T-helper 1 cell treated with Interleukin-12 subunit alpha and Interleukin-12 subunit beta and Interleukin-4 antibody, amounts not matched to agents 30 μg/mL and 1 μg/mL, for 36 hours (primary cell): ENCODE results near the gene ADPRHL1.

ENCODE experiments used
- H3K27ac Mint-ChIP-seq: one replicate; pipeline ENCODE4 v1.8.0; 2021; ENCODE audit warnings: mild to moderate bottlenecking, mixed read lengths
- H3K27me3 Mint-ChIP-seq: one replicate; pipeline ENCODE4 v1.8.0; 2021; ENCODE audit warnings: low read depth, mixed read lengths
- H3K36me3 Mint-ChIP-seq: one replicate; pipeline ENCODE4 v1.8.0; 2021; ENCODE audit warnings: low read depth, mixed read lengths
- H3K4me1 Mint-ChIP-seq: one replicate; pipeline ENCODE4 v1.8.0; 2021; ENCODE audit warnings: low read depth, mixed read lengths
- H3K4me3 Mint-ChIP-seq: one replicate; pipeline ENCODE4 v1.8.0; 2021; ENCODE audit warnings: mild to moderate bottlenecking, moderate library complexity, mixed read lengths
- H3K9me3 Mint-ChIP-seq: one replicate; pipeline ENCODE4 v1.8.0; 2021; ENCODE audit warnings: mixed read lengths

ADPRHL1 gene

DNA sequence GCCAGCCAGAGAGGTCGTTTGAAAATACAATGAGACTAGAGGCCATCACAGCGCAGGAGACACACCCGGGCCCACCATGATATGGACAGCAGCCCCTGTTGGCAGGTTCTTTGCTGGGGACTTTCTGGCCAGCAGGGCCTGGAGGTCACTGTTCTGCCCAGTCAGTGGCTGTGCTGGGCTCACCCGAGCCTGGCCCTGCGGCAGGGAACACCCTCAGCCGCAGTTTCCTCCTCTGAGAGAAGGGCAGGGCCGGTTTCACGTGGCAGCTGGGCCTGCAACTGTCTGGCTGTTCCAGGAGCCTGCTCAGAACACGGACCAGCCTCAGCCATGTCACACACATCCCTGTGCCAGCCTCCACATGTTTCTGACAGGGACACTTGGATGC lies 39.4 kb downstream of the ADPRHL1 start:
- Mint-ChIP-seq H3K27ac (no peak overlapping the region), H3K4me1 (no peaks in the 10 kb centered on the region), H3K4me3 (no peak overlapping the region), H3K36me3 (no peaks in the 10 kb centered on the region), H3K9me3 (no peaks in the 10 kb centered on the region), H3K27me3 (no peaks in the 10 kb centered on the region)

DNA sequence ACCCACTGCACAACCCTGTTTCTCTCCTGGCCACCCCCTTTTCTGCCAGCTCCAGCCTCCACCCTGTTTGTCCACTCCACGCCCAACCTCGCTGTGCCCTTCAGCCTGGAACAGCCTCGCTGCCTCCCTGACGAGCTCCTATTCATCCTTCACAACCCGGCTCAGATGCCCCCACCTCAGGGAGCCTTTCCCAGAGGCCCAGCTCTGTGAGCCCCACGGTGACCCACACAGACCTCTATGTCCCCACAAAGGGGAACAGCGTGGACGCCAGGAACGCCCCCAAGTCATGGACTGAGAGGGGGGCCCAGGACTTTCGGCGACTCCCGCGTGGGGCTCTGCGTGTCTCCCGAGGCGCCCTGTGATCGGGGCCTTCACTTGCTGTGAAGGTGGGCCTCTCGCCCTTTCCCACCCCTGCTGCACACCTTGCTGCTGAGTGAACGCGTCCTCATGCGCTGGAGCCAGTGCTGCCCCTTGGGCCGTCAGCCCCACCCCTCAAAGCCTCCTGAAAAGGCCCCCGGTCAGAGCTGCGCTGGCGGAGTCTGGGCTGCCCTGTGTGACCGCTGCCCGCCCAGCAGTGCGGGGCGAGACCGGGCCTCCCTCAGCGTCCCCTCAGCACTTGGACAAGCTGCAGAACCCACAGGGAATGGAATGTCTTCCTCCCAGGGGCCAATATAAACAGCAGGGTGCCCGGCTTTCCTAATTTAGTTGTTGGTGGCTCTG lies 40.0 kb downstream of the ADPRHL1 start:
- no peak overlapping the region for H3K4me3 Mint-ChIP-seq
- no peaks in the 10 kb centered on the region for H3K36me3 Mint-ChIP-seq
- no peaks in the 10 kb centered on the region for H3K27me3 Mint-ChIP-seq
- no peak overlapping the region for H3K27ac Mint-ChIP-seq
- H3K4me1 Mint-ChIP-seq, result no peaks in the 10 kb centered on the region
- no peaks in the 10 kb centered on the region for H3K9me3 Mint-ChIP-seq

DNA sequence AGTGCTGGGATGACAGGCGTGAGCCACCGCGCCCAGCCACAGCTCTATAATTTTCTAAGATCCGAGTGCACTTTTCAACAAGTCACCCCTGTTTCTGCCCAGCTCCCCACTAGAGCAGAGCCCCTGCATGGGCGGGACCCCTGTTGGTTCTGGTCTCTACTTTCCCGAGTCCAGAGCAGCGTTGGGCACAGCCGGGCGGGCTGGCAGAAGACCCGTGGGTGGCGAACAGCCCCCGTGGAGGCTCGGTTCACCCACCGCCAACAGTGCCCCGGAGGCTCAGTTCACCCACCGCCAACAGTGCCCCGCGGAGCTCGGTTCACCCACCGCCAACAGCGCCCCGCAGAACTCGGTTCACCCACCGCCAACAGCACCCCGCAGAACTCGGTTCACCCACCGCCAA lies 40.8 kb downstream of the ADPRHL1 start:
- Mint-ChIP-seq H3K36me3 (no peaks in the 10 kb centered on the region), H3K4me3 (no peak overlapping the region), H3K27ac (no peak overlapping the region), H3K4me1 (no peaks in the 10 kb centered on the region), H3K9me3 (no peaks in the 10 kb centered on the region), H3K27me3 (no peaks in the 10 kb centered on the region)

DNA sequence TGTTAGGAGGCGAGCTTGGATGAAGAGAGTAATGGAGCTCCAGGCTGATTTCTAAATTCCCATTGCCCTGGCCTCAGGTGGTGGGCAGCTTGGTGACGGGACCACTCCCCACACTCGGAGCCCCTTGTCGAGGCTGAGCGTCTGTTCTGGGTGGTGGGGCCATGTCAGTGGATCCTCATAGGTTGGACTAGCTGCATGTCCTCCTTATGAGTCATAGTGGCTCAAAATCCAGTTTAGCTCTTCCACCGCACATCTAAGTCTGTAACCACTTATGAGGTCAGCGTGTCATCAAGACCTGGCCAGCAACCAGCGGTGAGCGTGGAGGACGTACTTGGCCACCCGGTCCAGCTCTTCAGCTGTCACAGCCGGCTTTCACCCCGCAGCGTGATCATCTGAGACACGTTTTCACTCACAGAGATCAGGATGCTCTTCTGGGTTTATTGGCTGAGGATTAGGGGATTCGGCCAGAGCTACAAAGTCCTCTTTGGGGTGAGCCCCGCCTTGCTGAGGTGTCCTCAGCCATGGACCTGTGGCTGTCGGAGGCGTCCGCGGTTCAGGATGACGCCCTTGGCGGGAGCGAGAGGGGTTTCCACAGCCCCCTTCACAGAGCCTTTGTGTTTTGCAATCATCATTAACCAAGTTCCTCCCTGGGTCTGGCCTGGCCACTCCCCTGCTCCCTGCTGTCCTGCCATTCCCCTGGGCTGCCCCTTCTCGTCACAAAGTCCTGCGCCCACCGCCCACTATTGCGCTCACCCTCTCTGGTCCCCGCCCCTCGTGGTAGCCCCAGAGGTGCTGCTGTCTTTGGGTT lies 41.9 kb downstream of the ADPRHL1 start:
- Mint-ChIP-seq H3K27ac (no peak overlapping the region), H3K4me3 (no peak overlapping the region), H3K4me1 (no peaks in the 10 kb centered on the region), H3K36me3 (no peaks in the 10 kb centered on the region), H3K27me3 (no peaks in the 10 kb centered on the region), H3K9me3 (no peaks in the 10 kb centered on the region)

DNA sequence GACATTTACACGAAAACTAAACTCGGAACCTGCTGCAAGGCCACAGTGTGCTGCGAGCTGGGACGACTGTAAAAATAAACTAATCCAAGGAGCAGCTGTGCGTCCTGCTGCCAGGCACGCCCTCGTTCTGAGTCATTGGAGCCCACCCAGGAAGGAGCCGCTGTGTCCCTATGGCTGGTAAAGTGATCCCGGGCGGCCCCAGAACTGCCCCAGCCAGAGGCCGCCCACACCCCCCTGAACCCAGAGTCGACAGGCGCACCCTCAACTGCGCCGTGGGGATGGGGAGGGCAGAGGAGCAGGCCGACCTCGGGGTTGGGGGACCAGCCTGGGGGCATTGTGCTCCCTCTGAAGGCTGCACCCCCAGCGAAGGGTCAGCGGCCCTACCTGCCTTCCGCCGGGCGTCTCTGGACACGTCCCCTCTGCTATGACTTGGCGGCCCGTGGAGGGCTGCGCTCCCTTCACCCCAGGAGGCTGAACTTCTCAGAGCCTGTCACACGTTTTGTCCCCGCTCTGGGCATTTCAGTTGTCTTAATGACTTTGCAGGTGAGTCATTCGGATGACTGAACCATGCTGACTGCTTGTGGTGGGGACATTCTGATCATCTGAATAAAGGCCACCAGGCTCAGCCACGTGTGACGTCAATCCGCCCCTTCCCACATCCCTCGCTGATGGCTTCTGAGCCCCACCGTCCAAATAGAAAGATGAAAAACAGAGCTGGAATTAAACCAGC lies 42.7 kb downstream of the ADPRHL1 start:
- Mint-ChIP-seq H3K4me3 (no peak overlapping the region), H3K4me1 (no peaks in the 10 kb centered on the region), H3K27ac (no peak overlapping the region), H3K36me3 (no peaks in the 10 kb centered on the region), H3K9me3 (no peaks in the 10 kb centered on the region), H3K27me3 (no peaks in the 10 kb centered on the region)

DNA sequence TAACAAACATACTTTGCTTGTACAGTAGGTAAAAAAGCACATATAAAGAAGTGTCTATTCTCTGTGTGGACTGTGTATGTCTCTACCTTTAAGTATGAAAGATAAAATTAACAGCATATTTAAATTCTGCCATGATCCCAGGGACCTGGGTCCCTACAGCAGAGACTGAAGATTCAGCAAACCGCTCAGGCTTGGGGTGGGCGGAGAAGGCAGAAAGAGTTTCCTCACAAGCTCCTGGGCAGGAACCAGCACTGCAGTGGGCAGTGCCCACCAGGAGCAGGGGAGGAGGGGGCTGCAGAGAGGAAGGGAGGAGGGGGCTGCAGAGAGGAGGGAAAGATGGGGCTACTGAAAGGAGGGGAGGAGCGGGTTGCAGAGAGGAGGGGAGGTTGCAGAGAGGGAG lies 44.7 kb downstream of the ADPRHL1 start:
- Mint-ChIP-seq H3K27ac (no peak overlapping the region), H3K4me1 (no peaks in the 10 kb centered on the region), H3K27me3 (no peaks in the 10 kb centered on the region), H3K9me3 (no peaks in the 10 kb centered on the region), H3K4me3 (no peak overlapping the region), H3K36me3 (no peaks in the 10 kb centered on the region)

DNA sequence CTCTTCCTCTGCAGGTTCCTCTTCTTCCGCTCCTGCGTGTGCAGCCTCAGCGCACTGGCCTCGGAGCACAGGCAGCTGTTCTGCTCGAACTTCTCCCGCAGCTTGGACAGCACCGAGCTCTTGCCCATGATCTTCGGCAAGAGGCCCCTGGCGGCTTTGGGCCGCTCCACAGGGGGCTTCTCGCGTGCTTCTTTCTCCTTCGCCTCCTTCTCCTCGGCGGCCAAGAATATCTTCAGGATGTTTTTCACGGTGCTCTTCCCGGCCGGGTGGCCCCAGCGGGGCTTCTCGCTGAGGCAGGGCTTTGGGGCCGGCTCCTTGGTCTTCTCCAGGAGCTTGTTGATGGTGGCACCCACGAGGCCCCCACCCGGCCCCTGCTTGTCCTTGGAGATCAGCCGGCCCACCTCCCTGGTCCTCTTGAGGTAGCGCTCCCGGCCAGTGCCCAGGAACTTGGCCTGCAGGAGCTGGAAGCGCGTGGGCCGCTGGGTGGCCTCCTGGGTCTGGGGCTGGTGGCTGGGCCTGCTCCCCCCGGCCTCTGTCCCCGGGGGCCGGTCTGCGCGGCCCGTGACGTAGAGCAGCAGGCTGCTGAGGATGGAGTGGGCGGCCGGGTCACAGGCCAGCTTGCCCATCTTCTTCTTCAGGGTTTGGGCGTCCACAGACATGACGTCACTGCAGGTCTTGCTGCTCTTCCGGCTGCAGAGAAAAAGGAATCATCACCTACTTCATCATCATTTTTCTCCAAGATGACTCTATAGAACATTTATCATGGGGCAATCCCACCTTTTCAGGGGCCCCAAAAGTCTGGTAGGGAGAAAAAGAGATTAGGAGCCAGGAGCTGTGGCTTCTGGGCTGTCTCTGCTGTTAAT lies 45.5 kb downstream of the ADPRHL1 start:
- no peaks in the 10 kb centered on the region for H3K4me1 Mint-ChIP-seq
- H3K27me3 Mint-ChIP-seq, result no peaks in the 10 kb centered on the region
- H3K4me3 Mint-ChIP-seq, result no peak overlapping the region
- H3K36me3 Mint-ChIP-seq, result no peaks in the 10 kb centered on the region
- no peaks in the 10 kb centered on the region for H3K9me3 Mint-ChIP-seq
- no peak overlapping the region for H3K27ac Mint-ChIP-seq

DNA sequence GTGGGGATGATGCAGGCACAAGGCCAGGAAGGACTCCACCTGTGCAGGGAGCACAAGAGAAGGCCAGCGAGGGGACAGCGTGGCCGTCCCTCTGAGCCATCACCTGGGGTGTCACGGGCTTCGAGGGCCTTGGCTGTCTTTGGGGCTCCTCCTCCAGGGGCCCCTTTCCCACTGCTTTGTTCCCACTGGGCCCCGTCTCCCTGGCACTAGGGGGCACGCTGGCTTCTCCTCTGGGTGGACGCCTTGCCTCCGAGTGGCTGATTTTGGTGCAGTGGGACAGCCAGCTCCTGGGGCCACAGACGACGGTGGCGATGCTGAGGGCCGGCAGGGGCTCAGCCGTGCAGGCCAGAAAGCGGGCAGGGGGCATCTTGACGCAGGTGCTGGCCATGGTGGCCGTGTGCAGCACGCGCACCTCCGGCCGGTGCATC lies 46.2 kb downstream of the ADPRHL1 start:
- Mint-ChIP-seq H3K36me3 (no peaks in the 10 kb centered on the region), H3K4me1 (no peaks in the 10 kb centered on the region), H3K27me3 (no peaks in the 10 kb centered on the region), H3K9me3 (no peaks in the 10 kb centered on the region), H3K27ac (no peak overlapping the region), H3K4me3 (no peak overlapping the region)

DNA sequence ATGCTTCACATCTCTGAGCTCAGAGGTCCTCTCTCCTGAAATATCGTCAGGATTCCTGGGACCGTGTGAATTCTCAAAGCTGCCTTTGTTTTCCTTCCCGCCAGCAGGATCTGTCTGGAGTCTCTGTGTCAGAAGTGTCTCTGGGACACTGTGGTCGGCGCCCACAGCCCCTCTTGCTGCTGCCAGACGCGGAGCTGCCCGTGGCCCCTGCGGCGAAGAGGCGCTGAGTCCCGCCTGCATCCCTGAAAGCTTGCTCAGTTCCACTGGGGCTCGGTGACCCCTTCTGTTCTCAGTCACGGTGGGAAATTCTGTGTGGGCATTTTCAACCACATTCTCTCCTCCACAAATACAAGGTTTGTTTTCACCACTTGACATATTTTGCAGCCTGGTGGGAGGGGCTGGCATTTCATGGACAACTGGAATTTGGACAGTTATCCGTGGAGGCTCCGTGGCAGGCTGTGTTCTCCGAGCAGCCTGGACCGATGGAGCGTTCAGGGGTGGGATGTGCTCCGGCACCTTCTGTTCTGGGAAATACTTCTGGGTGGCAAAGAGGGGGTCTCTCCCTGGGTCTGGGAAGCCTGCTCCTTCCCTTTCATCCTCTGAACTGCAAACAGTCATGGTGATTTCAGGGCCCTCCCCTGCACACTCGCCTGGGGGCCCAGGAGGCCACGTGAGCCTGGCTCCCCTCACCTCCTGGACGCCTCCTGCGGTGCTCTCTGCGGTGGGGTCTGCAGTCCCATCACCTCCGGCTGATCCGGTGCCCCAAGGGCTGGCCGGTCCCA lies 46.8 kb downstream of the ADPRHL1 start:
- Mint-ChIP-seq H3K9me3 (no peaks in the 10 kb centered on the region), H3K27ac (no peak overlapping the region), H3K36me3 (no peaks in the 10 kb centered on the region), H3K4me1 (no peaks in the 10 kb centered on the region), H3K4me3 (no peak overlapping the region), H3K27me3 (no peaks in the 10 kb centered on the region)

DNA sequence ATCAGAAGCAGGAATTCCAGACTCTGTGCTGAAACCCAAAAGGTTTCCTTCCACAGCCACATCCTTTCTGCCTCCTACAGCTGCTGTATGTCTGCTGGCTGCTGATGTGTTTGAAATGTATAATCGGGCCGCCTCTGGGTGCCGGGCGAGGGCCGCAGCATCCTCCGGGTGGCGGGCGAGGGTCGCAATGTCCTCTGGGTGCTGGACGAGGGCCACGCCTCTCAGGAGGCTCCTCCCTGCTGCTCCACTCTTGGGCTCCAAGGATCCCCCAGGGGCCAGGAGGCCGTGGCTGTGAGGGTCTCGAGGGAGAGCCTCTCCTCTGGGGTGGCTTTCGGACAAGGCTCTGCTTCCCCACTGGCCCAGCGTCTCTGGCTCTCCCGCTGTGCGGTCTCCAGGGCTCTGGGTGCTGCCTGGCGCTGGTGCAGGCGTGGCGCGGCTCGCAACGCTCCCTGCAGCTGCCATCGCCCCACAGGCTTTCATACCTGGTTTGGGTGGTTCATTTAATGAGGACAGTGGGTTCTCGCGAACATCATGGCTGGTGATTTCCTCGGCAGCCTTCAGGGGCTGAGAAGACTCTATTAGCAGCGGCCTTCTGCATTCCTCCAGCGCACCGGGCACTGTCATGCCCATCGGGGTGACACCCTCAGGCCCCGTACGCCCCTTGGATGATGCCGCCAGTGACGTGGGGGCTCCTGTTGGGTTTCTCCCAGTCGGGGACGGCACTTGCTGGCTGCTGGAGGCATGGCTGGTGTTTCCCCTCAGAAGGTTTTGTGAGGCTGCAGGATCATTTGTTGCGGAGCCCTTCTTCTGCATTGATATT lies 47.6 kb downstream of the ADPRHL1 start:
- Mint-ChIP-seq H3K4me1 (no peaks in the 10 kb centered on the region), H3K27ac (no peak overlapping the region)

DNA sequence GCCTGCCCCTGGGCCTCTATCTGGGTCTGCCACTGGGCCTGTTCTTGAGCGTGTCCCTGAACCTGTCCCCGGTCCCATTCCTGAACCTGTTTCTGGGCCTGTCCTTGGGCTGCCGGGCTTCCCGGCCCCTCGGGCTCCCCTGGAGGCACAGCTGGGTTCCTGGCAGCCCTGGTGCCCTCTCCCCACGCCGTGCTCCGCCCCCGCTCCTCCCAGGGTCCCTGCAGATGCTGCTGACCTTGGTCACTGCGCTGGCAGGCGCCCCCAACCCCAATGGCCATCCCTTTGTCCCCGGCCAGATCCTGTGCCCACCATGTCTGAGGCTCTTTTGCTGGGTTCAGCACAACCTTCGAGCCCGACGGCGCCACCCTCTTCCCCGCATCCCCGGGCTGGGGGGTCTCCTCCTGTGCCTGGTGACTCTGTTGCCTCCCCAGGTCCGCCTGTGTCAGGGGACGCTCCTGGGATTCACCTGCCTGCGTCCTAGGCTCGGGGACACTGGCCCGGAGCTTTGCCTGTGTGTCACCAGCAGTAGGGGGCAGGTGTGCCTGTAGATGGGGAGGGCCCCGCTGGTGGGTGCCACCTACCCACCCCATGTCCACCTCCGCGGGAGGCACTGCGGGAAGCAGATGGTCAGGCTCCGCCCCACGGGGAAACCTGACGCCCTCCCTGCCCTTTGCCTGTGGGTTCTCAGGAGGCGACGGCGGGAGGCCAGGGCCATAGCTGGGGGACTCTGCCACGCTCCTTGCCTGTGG lies 48.4 kb downstream of the ADPRHL1 start:
- H3K27ac Mint-ChIP-seq, result no peak overlapping the region
- H3K36me3 Mint-ChIP-seq, result no peaks in the 10 kb centered on the region
- no peaks in the 10 kb centered on the region for H3K4me1 Mint-ChIP-seq
- no peaks in the 10 kb centered on the region for H3K9me3 Mint-ChIP-seq
- H3K4me3 Mint-ChIP-seq, result no peak overlapping the region
- H3K27me3 Mint-ChIP-seq, result no peaks in the 10 kb centered on the region

More for the DNA sequence above, 47.6 kb downstream of the ADPRHL1 start:
- Mint-ChIP-seq H3K36me3 (no peaks in the 10 kb centered on the region), H3K27me3 (no peaks in the 10 kb centered on the region), H3K9me3 (no peaks in the 10 kb centered on the region), H3K4me3 (no peak overlapping the region)

DNA sequence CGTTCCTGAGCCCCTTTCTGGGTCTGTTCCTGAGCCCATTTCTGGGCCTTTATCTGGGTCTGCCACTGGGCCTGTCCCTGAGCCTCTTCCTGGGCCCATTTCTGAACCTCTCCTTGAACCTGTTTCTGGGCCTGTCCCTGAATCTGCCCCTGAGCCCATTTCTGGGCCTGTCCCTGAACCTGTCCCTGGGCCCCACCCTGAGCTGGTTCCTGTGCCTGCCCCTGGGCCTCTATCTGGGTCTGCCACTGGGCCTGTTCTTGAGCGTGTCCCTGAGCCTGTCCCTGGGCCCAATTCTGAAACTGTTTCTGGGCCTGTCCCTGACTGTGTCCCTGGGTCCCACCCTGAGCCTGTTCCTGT lies 48.9 kb downstream of the ADPRHL1 start:
- Mint-ChIP-seq H3K27me3 (no peaks in the 10 kb centered on the region), H3K9me3 (no peaks in the 10 kb centered on the region), H3K36me3 (no peaks in the 10 kb centered on the region), H3K4me1 (no peaks in the 10 kb centered on the region), H3K27ac (no peak overlapping the region), H3K4me3 (no peak overlapping the region)
